ENCODE measurements around the gene TACSTD2.

TACSTD2 gene

DNA sequence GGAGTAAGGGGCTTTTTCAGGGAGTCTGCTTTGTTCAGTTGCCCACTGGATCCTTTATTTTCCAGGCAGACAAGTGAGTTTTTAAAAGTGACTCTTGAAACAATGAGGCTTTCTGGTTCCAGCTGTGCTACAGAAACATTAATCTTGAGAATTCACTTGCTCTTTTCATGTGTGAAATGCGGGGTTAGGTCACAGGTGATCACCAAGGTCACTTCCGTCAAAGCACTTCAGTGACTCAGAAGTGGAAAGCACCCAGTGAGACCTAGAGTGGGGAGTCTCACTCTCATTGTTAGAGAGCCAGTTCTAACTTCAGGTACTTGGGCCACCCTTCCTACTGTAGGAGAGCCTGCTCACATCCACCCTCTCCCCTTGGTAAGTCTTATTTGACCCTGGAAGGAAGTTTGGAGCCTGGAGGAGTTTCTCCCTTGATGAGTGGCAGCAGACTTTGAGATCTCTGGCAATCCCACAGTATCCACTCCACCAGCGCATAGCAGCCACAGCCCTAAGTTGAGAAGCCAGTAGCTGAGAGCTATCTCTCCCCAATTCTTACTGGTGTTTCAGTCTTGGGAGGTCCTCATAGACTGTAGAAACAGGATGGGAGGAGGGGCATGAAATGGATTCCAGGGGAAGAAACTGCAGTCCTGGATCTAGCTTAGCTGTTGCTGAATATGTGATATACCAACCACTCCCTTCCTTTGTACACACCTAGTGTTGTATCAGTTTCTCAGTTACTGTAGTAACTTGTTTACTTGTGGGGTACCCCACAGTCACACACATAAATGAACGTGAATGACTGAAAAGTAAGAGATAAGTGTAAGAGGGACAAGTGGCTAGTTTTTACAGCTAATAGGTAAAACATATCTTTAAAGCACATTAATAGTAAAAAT is 3.1 kb downstream of the TACSTD2 start:
- DNase-seq (ENCODE audit: low spot score) (no peak), ATAC-seq (ENCODE audit: low read depth) (peak; percentile 20; the same call in 2 of the 3 replicates)
- Histone ChIP-seq H3K4me3 (ENCODE audit: severe bottlenecking) (peak overlapping the region; percentile 60), H3K36me3 (ENCODE audit: low read depth) (peaks cover 10% of the 10 kb centered on the region; the same call in 1 of the 2 replicates), H3K27ac (ENCODE audit: poor library complexity, severe bottlenecking) (peak overlapping the region; percentile 90), H3K9me3 (ENCODE audit: severe bottlenecking) (no peaks in the 10 kb centered on the region), H3K27me3 (ENCODE audit: insufficient read depth, poor library complexity, severe bottlenecking) (no peaks in the 10 kb centered on the region), H3K4me1 (ENCODE audit: insufficient read depth, poor library complexity, severe bottlenecking) (peaks cover 47% of the 10 kb centered on the region)
- no peak for TF ChIP-seq CTCF (IDR thresholded peaks at IDR 0.05; ENCODE audit: poor library complexity, severe bottlenecking)

DNA sequence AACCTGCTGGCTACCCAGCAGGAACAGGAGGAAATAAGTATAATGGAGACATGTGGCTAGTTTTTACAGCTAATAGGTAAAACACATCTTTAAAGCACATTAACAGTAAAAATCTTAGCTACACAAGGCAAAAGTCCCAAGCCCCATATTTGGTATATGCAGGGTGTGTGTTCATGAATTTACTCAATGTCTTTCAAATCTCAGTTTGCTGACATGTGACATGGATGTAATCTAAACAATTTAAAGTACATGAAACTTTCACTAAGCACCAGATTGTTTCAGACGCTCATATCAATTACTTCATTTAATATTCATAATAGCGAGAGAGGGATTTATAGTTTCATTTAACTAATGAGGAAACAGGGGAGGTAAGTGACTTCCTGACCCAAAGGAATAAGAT is 3.9 kb downstream of the TACSTD2 start:
- H3K27ac ChIP-seq (ENCODE audit: poor library complexity, severe bottlenecking): peak overlapping the region; percentile 90
- no peak overlapping the region for H3K4me3 ChIP-seq (ENCODE audit: severe bottlenecking)
- no peaks in the 10 kb centered on the region for H3K27me3 ChIP-seq (ENCODE audit: insufficient read depth, poor library complexity, severe bottlenecking)
- no peak for TF ChIP-seq CTCF (IDR thresholded peaks at IDR 0.05; ENCODE audit: poor library complexity, severe bottlenecking)
- peaks cover 43% of the 10 kb centered on the region for H3K4me1 ChIP-seq (ENCODE audit: insufficient read depth, poor library complexity, severe bottlenecking)
- peaks cover 10% of the 10 kb centered on the region; the same call in 1 of the 2 replicates for H3K36me3 ChIP-seq (ENCODE audit: low read depth)
- ATAC-seq (ENCODE audit: low read depth) (no peak), DNase-seq (ENCODE audit: low spot score) (no peak)
- no peaks in the 10 kb centered on the region for H3K9me3 ChIP-seq (ENCODE audit: severe bottlenecking)

DNA sequence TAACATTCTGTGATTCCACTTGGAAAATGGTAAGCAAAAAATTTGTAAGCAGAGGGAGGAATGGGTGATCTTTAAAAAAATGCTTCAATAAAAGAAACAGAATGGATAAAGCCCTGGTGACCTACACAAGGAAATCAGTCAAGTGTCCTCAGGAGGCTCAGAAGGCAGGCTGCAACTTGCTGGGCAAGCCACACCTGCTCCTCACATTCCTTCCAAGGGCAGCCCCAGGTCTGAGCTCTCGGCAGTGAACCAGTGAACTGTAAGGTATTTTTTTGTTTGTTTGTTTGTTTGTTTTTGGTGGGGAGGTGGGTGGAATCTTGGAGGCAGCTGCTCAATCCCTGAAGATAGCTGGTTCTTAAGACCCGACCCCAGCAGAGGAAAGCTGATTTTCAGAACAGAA is 4.4 kb downstream of the TACSTD2 start:
- TF ChIP-seq CTCF (IDR thresholded peaks at IDR 0.05; ENCODE audit: poor library complexity, severe bottlenecking): no peak
- ATAC-seq (ENCODE audit: low read depth) (peak; percentile 62), DNase-seq (ENCODE audit: low spot score) (peak; percentile 85)
- peak overlapping the region; percentile 90 for H3K27ac ChIP-seq (ENCODE audit: poor library complexity, severe bottlenecking)
- peaks cover 10% of the 10 kb centered on the region; the same call in 1 of the 2 replicates for H3K36me3 ChIP-seq (ENCODE audit: low read depth)
- peaks cover 39% of the 10 kb centered on the region for H3K4me1 ChIP-seq (ENCODE audit: insufficient read depth, poor library complexity, severe bottlenecking)
- H3K27me3 ChIP-seq (ENCODE audit: insufficient read depth, poor library complexity, severe bottlenecking): no peaks in the 10 kb centered on the region
- H3K4me3 ChIP-seq (ENCODE audit: severe bottlenecking): no peak overlapping the region
- H3K9me3 ChIP-seq (ENCODE audit: severe bottlenecking): no peaks in the 10 kb centered on the region

GRCh38 chr1:58571616-58572015 is 5.4 kb downstream of the TACSTD2 start:
- ATAC-seq (ENCODE audit: low read depth) (no peak), DNase-seq (ENCODE audit: low spot score) (no peak)
- H3K36me3 ChIP-seq (ENCODE audit: low read depth): peaks cover 10% of the 10 kb centered on the region; the same call in 1 of the 2 replicates
- H3K27me3 ChIP-seq (ENCODE audit: insufficient read depth, poor library complexity, severe bottlenecking): no peaks in the 10 kb centered on the region
- peaks cover 37% of the 10 kb centered on the region for H3K4me1 ChIP-seq (ENCODE audit: insufficient read depth, poor library complexity, severe bottlenecking)
- no peak for TF ChIP-seq CTCF (IDR thresholded peaks at IDR 0.05; ENCODE audit: poor library complexity, severe bottlenecking)
- no peak overlapping the region for H3K4me3 ChIP-seq (ENCODE audit: severe bottlenecking)
- H3K9me3 ChIP-seq (ENCODE audit: severe bottlenecking): no peaks in the 10 kb centered on the region
- peak overlapping the region; percentile 90 for H3K27ac ChIP-seq (ENCODE audit: poor library complexity, severe bottlenecking)

DNA sequence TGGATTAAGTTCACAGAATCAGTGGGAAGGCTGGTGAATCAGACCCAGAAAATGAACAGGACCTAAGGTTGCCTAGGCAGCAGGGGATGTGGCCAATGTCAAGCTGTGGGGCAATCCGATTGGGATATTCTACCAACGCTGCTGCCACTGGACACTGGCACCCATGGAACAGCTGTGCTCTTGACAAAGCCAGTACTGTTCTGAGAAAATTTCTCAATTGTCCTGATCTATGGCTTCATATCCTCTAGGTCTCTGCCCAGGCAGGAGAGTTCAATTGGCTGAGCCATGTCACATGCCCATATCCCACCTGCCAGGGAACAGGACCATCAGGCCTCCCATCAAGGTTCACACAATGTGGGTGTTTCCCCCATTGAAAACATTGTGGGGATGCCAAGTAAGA is 6.2 kb downstream of the TACSTD2 start:
- DNase-seq (ENCODE audit: low spot score): no peak
- Histone ChIP-seq H3K4me3 (ENCODE audit: severe bottlenecking) (no peak overlapping the region), H3K36me3 (ENCODE audit: low read depth) (peaks cover 10% of the 10 kb centered on the region; the same call in 1 of the 2 replicates), H3K27ac (ENCODE audit: poor library complexity, severe bottlenecking) (no peak overlapping the region), H3K27me3 (ENCODE audit: insufficient read depth, poor library complexity, severe bottlenecking) (no peaks in the 10 kb centered on the region), H3K9me3 (ENCODE audit: severe bottlenecking) (no peaks in the 10 kb centered on the region), H3K4me1 (ENCODE audit: insufficient read depth, poor library complexity, severe bottlenecking) (peaks cover 37% of the 10 kb centered on the region)
- no peak for ATAC-seq (ENCODE audit: low read depth)
- TF ChIP-seq CTCF (IDR thresholded peaks at IDR 0.05; ENCODE audit: poor library complexity, severe bottlenecking): no peak
